MG63 (cell line): ENCODE measurements around the gene EEFSEC. TPM values are rescaled to one million over a fixed set of nuclear protein-coding genes. Genes with fewer than 3 reads are reported as not detected.
A peak's percentile ranks its signal among the peaks of the same experiment; 100 is the strongest.

Source experiments
- DNase-seq: peaks from one replicate; pipeline ENCODE4 v3.0.0-alpha.2; 2020
- H3K27me3 ChIP-seq: fragments of 250-450 bp; sonication (Bioruptor Pico); 2 replicates; pipeline ENCODE4 v1.5.1; 2020; ENCODE audit warnings: mild to moderate bottlenecking, moderate library complexity
- H3K36me3 ChIP-seq: fragments of 250-450 bp; sonication (Bioruptor Pico); 2 replicates; pipeline ENCODE4 v1.5.1; 2020; ENCODE audit warnings: mild to moderate bottlenecking, moderate library complexity
- H3K4me3 ChIP-seq: fragments of 250-450 bp; sonication (Bioruptor Pico); 2 replicates; pipeline ENCODE4 v1.5.1; 2020; ENCODE audit warnings: mild to moderate bottlenecking, moderate library complexity
- H3K9me3 ChIP-seq: fragments of 250-450 bp; sonication (Bioruptor Pico); 2 replicates; pipeline ENCODE4 v1.5.1; 2020; ENCODE audit warnings: mild to moderate bottlenecking, moderate library complexity
- total RNA-seq: library from RNA; depleted of rRNA; stranded (reverse); fragments of >200 nt; shearing (Covaris generic); gene quantifications from 2 replicates; pipeline ENCODE4 v1.2.3, GENCODE V29; 2014; ENCODE audit warnings: low replicate concordance

EEFSEC gene
- total RNA-seq, 1 experiment from 2014 or later: 6.8 TPM

- Histone ChIP-seq H3K4me3 (no peak overlapping the region), H3K36me3 (no peaks in the 10 kb centered on the region), H3K9me3 (no peaks in the 10 kb centered on the region), H3K27me3 (no peaks in the 10 kb centered on the region)
- DNase-seq: no peak
These were observed 177.0 kb downstream of the EEFSEC start for GRCh38 chr3:128330214-128330842.

GRCh38 chr3:128334086-128334645, 180.9 kb downstream of the EEFSEC start:
- no peaks in the 10 kb centered on the region for H3K36me3 ChIP-seq
- H3K4me3 ChIP-seq: no peak overlapping the region
- no peaks in the 10 kb centered on the region for H3K9me3 ChIP-seq
- H3K27me3 ChIP-seq: no peaks in the 10 kb centered on the region
- no peak for DNase-seq

- DNase-seq: no peak
- H3K4me3 ChIP-seq: no peak overlapping the region
These were observed 181.5 kb downstream of the EEFSEC start for GRCh38 chr3:128334766-128335165.

GRCh38 chr3:128335621-128336296, 182.5 kb downstream of the EEFSEC start:
- Histone ChIP-seq H3K27me3 (no peaks in the 10 kb centered on the region), H3K4me3 (no peak overlapping the region), H3K9me3 (no peaks in the 10 kb centered on the region), H3K36me3 (no peaks in the 10 kb centered on the region)
- no peak for DNase-seq

More at GRCh38 chr3:128334766-128335165, 181.5 kb downstream of the EEFSEC start:
- no peaks in the 10 kb centered on the region for H3K36me3 ChIP-seq
- H3K9me3 ChIP-seq: no peaks in the 10 kb centered on the region
- H3K27me3 ChIP-seq: no peaks in the 10 kb centered on the region

- no peak for DNase-seq
- Histone ChIP-seq H3K4me3 (no peak overlapping the region), H3K9me3 (no peaks in the 10 kb centered on the region), H3K36me3 (no peaks in the 10 kb centered on the region), H3K27me3 (no peaks in the 10 kb centered on the region)
These were observed 183.3 kb downstream of the EEFSEC start for GRCh38 chr3:128336337-128337156.

- H3K9me3 ChIP-seq: no peaks in the 10 kb centered on the region
- H3K36me3 ChIP-seq: no peaks in the 10 kb centered on the region
- no peak for DNase-seq
- no peak overlapping the region for H3K4me3 ChIP-seq
- no peaks in the 10 kb centered on the region for H3K27me3 ChIP-seq
These were observed 184.0 kb downstream of the EEFSEC start for GRCh38 chr3:128337305-128337704.

GRCh38 chr3:128338536-128339330, 185.5 kb downstream of the EEFSEC start:
- no peaks in the 10 kb centered on the region for H3K27me3 ChIP-seq
- no peak for DNase-seq
- no peaks in the 10 kb centered on the region for H3K9me3 ChIP-seq
- no peaks in the 10 kb centered on the region for H3K36me3 ChIP-seq
- no peak overlapping the region for H3K4me3 ChIP-seq

- no peaks in the 10 kb centered on the region for H3K27me3 ChIP-seq
- H3K36me3 ChIP-seq: no peaks in the 10 kb centered on the region
- H3K9me3 ChIP-seq: no peaks in the 10 kb centered on the region
- H3K4me3 ChIP-seq: no peak overlapping the region
- no peak for DNase-seq
These were observed 186.3 kb downstream of the EEFSEC start for GRCh38 chr3:128339491-128340012.

- no peaks in the 10 kb centered on the region for H3K36me3 ChIP-seq
- no peaks in the 10 kb centered on the region for H3K9me3 ChIP-seq
- H3K4me3 ChIP-seq: no peak overlapping the region
- DNase-seq: no peak
- no peaks in the 10 kb centered on the region for H3K27me3 ChIP-seq
These were observed 187.1 kb downstream of the EEFSEC start for GRCh38 chr3:128340198-128340903.

GRCh38 chr3:128340904-128341555, 187.7 kb downstream of the EEFSEC start:
- DNase-seq: no peak

GRCh38 chr3:128341659-128342395, 188.5 kb downstream of the EEFSEC start:
- Histone ChIP-seq H3K36me3 (no peaks in the 10 kb centered on the region), H3K4me3 (no peak overlapping the region), H3K27me3 (no peaks in the 10 kb centered on the region), H3K9me3 (no peaks in the 10 kb centered on the region)
- DNase-seq: no peak

More at GRCh38 chr3:128340904-128341555, 187.7 kb downstream of the EEFSEC start:
- Histone ChIP-seq H3K9me3 (no peaks in the 10 kb centered on the region), H3K4me3 (no peak overlapping the region), H3K36me3 (no peaks in the 10 kb centered on the region), H3K27me3 (no peaks in the 10 kb centered on the region)

- no peak for DNase-seq
- H3K36me3 ChIP-seq: no peaks in the 10 kb centered on the region
- no peaks in the 10 kb centered on the region for H3K9me3 ChIP-seq
- H3K27me3 ChIP-seq: no peaks in the 10 kb centered on the region
- H3K4me3 ChIP-seq: no peak overlapping the region
These were observed 189.5 kb downstream of the EEFSEC start for GRCh38 chr3:128342701-128343180.

GRCh38 chr3:128343287-128344051, 190.2 kb downstream of the EEFSEC start:
- Histone ChIP-seq H3K27me3 (no peaks in the 10 kb centered on the region), H3K4me3 (no peak overlapping the region), H3K36me3 (no peaks in the 10 kb centered on the region), H3K9me3 (no peaks in the 10 kb centered on the region)
- peak; percentile 47 for DNase-seq
